Measurements from ENCODE around the gene CORO7.
A peak's percentile ranks its signal among the peaks of the same experiment; 100 is the strongest.

CORO7 gene

GRCh38 chr16:4314532-4315185, 101.7 kb downstream of the CORO7 start:
- peak overlapping the region; percentile 27 for H3K4me3 ChIP-seq (replicated peaks; ENCODE audit: insufficient read depth, low read length)
- no peak overlapping the region for H3K27ac ChIP-seq (replicated peaks)
- no peak for DNase-seq (ENCODE audit: low read depth in 1 of 2, low spot score in 1 of 2)
- TF ChIP-seq GABPA (IDR thresholded peaks at IDR 0.05; ENCODE audit: low read depth) (no peak), SPI1 (IDR thresholded peaks at IDR 0.05; ENCODE audit: borderline replicate concordance, low read depth) (no peak), POLR2AphosphoS5 (IDR thresholded peaks at IDR 0.05; ENCODE audit: low read depth) (no peak), CTCF (IDR thresholded peaks at IDR 0.05; ENCODE audit: insufficient read depth, low read length) (no peak), REST (IDR thresholded peaks at IDR 0.05; ENCODE audit: insufficient replicate concordance, low read depth) (no peak)
- H3K27me3 ChIP-seq (ENCODE audit: insufficient read depth, poor library complexity, severe bottlenecking) = peaks cover 24% of the 10 kb centered on the region

GRCh38 chr16:4313563-4314531, 102.5 kb downstream of the CORO7 start:
- DNase-seq (ENCODE audit: low read depth in 1 of 2, low spot score in 1 of 2) = no peak
- no peak overlapping the region for H3K4me3 ChIP-seq (replicated peaks; ENCODE audit: insufficient read depth, low read length)
- TF ChIP-seq CTCF (IDR thresholded peaks at IDR 0.05; ENCODE audit: insufficient read depth, low read length) = peak; percentile 25
- TF ChIP-seq POLR2AphosphoS5 (IDR thresholded peaks at IDR 0.05; ENCODE audit: low read depth) = no peak
- no peak for TF ChIP-seq SPI1 (IDR thresholded peaks at IDR 0.05; ENCODE audit: borderline replicate concordance, low read depth)
- TF ChIP-seq GABPA (IDR thresholded peaks at IDR 0.05; ENCODE audit: low read depth) = no peak
- TF ChIP-seq REST (IDR thresholded peaks at IDR 0.05; ENCODE audit: insufficient replicate concordance, low read depth) = no peak
- H3K27ac ChIP-seq (replicated peaks) = no peak overlapping the region
- H3K27me3 ChIP-seq (ENCODE audit: insufficient read depth, poor library complexity, severe bottlenecking) = peaks cover 24% of the 10 kb centered on the region

- H3K27ac ChIP-seq (replicated peaks) = no peak overlapping the region
- no peak overlapping the region for H3K4me3 ChIP-seq (replicated peaks; ENCODE audit: insufficient read depth, low read length)
- peaks cover 12% of the 10 kb centered on the region for H3K27me3 ChIP-seq (ENCODE audit: insufficient read depth, poor library complexity, severe bottlenecking)
- TF ChIP-seq CTCF (IDR thresholded peaks at IDR 0.05; ENCODE audit: insufficient read depth, low read length) = peak; percentile 90
- TF ChIP-seq POLR2AphosphoS5 (IDR thresholded peaks at IDR 0.05; ENCODE audit: low read depth) = no peak
- TF ChIP-seq GABPA (IDR thresholded peaks at IDR 0.05; ENCODE audit: low read depth) = no peak
- DNase-seq (ENCODE audit: low read depth in 1 of 2, low spot score in 1 of 2) = peak in 1 of 2 experiments; percentile 57
Measured at GRCh38 chr16:4309833-4310266, 106.5 kb downstream of the CORO7 start.

All from HL-60 (cell line).